ENCODE results near the gene TAPT1. TPM values are rescaled to one million over a fixed set of nuclear protein-coding genes. Genes with fewer than 3 reads are reported as not detected.
"Not testable (repeated sequence)": the region's sequence is repeated elsewhere in the genome, so short reads cannot be mapped to it uniquely, and the experiment has no call there.

TAPT1 gene
- total RNA-seq, 2 donors from 2014 or later = 33.6 to 52.5 TPM

- Mint-ChIP-seq H3K9me3 (no peaks in the 10 kb centered on the region), H3K36me3 (peaks cover 12 to 20% of the 10 kb centered on the region in 2 donors), H3K27ac (peak overlapping the region in 1 of 2 donors; percentile 31)
- no peak for DNase-seq (ENCODE audit: low spot score in 2 of 2)
- ATAC-seq = no peak
Measured at GRCh38 chr4:16168144-16168543, 58.1 kb downstream of the TAPT1 start.

GRCh38 chr4:16165931-16166330 is 60.3 kb downstream of the TAPT1 start:
- DNase-seq (ENCODE audit: low spot score in 2 of 2) (no peak), ATAC-seq (no peak)
- Mint-ChIP-seq H3K27ac (peak overlapping the region; percentile 4 to 6), H3K9me3 (no peaks in the 10 kb centered on the region), H3K36me3 (peaks cover 12 to 20% of the 10 kb centered on the region in 2 donors)

DNA sequence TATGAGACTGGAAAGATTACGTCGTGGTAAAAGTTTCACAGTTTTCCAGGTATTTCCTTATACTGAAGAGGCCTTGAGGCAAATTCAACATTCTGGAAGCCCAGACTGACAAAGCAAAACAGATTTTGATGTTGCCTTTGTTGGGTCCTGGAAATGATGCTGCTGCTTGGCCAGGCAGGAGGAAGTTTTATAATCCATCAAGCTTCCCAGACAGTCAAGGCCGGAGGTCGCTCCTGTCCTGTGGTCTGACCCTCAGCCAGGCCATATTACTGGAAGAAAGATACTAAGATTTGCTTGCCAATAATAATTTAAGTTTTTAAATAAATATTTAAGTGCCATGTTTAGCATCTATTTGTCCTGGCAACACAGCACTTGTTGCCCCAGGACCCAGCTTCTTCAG is 63.4 kb downstream of the TAPT1 start:
- Mint-ChIP-seq H3K27ac (no peak overlapping the region), H3K36me3 (peaks cover 12% of the 10 kb centered on the region in 2 donors), H3K9me3 (no peaks in the 10 kb centered on the region)
- ATAC-seq = no peak
- no peak for DNase-seq (ENCODE audit: low spot score in 2 of 2)

DNA sequence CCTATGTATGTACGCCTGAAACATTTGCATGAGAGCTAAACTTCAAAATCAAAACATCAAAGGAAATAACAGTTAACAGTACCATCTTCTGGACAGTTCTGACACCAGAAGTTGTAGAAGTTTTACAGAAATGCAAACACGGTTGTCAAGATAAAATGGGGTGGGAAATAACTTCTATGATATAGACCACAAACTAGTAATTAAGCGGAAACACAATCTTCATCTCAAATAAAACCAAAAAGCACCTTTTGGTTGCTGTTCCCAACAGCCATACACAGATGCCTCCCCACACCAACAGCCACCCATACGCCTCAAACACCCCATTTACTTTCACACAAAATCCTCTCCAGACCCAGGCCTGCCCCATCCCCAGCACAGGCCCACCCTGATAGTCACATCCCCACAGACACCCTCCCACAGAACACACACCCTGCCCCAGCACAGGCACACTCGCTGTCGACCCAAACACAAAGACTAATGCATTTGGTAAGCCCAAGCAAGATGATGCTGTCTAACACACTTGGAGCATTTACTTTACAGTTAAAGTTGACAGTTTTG is 64.3 kb downstream of the TAPT1 start:
- ATAC-seq (no peak), DNase-seq (ENCODE audit: low spot score in 2 of 2) (no peak)
- H3K27ac Mint-ChIP-seq = peak overlapping the region in 1 of 2 donors; percentile 41
- no peaks in the 10 kb centered on the region for H3K9me3 Mint-ChIP-seq
- peaks cover 12% of the 10 kb centered on the region in 2 donors for H3K36me3 Mint-ChIP-seq

- ATAC-seq (no peak), DNase-seq (ENCODE audit: low spot score in 2 of 2) (no peak)
- peaks cover under 1% of the 10 kb centered on the region in 2 donors for H3K36me3 Mint-ChIP-seq
- H3K27ac Mint-ChIP-seq = no peak overlapping the region
- no peaks in the 10 kb centered on the region for H3K9me3 Mint-ChIP-seq
Measured at GRCh38 chr4:16160457-16160856, 65.8 kb downstream of the TAPT1 start.

GRCh38 chr4:16159286-16159685 is 67.0 kb downstream of the TAPT1 start:
- no peak for ATAC-seq
- no peaks in the 10 kb centered on the region for H3K36me3 Mint-ChIP-seq
- H3K27ac Mint-ChIP-seq = no peak overlapping the region
- H3K9me3 Mint-ChIP-seq = no peaks in the 10 kb centered on the region
- no peak for DNase-seq (ENCODE audit: low spot score in 2 of 2)

DNA sequence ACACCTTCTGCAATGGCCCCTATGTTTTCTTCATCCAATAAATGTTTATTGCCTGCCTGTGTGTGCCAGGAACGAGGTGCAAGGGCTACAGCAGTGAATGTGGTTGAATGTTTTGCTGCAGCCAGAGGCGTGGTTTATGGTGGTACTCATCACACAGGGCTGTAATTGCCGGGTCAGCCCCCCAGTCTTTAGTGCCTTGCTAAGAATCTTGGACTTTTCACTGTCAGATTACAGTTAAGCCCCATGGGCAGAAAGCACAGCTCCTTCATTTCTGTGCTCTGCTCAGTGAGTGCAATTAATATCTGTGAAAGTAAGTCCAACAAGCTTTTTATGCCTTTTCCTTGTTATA is 67.8 kb downstream of the TAPT1 start:
- ATAC-seq (no peak), DNase-seq (ENCODE audit: low spot score in 2 of 2) (no peak)
- peak overlapping the region in 1 of 2 donors; percentile 22 for H3K27ac Mint-ChIP-seq
- no peaks in the 10 kb centered on the region for H3K36me3 Mint-ChIP-seq
- H3K9me3 Mint-ChIP-seq = no peaks in the 10 kb centered on the region

DNA sequence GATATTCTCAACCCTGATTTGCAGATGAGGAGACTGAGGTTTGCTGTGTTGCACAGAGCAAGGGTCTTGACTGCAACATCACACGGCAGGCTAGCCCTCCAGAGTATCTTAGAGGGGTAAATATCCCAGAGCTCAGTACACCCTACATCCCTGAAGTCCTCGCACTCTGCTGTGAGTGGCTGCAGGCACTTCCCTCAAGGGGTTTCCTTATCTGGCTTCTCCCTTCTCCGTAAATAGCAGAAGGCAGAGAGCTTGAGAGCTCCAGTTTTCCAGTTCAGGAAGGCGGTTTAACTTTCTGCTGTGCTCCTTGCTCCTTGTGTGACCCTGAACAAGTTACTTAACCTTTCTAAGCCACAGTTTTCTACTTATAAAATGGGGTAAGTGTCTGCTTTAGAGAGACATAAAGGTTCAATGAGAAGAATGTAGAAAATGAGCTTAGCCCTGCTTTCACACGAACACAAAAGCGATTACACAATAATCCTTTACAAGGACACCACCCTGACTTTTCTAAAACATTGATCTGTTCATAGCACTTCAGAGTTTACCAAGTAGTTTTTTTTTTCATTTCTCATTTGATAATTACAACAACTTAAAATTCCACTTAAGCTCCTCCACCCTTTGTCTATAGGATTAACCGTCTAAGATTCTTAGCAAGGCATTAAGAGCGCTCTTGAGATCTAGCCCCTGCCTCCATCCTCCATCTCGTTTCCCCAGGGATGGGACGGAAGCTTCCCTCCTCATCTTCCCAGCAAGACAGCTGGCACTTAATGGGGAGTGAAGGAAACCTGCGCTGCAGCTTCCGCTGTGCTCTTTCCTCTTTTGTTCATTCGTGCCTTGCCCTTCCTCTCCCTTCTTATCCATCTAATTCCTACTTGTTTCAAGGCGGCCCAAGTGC is 68.4 kb downstream of the TAPT1 start:
- no peak for DNase-seq (ENCODE audit: low spot score in 2 of 2)
- Mint-ChIP-seq H3K9me3 (no peaks in the 10 kb centered on the region), H3K27ac (peak overlapping the region in 1 of 2 donors; percentile 22), H3K36me3 (no peaks in the 10 kb centered on the region)
- ATAC-seq = no peak

DNA sequence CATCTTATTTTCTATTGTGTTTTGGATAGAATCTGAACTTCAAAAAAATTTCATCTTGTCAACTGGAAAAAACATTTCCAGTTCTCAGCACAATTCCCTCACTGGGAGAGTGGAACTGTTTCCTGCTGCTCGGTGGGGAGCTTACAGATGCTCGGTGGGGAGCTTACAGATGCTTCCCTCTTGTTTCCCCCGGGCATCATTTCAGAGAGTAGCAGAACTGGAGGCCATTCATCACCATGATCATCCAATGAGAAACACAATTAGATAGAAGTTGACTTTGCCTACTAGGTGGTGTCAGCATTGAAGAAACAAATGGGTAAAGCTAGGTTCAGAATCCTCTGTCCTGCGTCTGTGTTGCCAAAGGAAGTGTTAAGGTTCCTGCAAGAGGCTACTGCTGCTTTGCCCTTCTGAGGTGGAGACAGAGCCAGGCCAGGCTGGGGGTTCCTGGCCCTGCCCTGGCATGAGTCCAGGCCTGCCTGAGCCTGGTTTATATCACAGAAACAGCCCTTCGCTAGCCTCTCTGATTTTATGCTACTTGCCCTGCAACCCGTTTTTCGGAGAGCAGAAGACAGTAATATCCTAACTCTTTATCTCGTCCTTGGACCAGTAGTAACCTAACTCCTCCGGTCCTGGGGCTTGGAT is 70.6 kb downstream of the TAPT1 start:
- no peaks in the 10 kb centered on the region for H3K9me3 Mint-ChIP-seq
- no peak overlapping the region for H3K27ac Mint-ChIP-seq
- DNase-seq (ENCODE audit: low spot score in 2 of 2) (no peak), ATAC-seq (no peak)
- H3K36me3 Mint-ChIP-seq = no peaks in the 10 kb centered on the region

DNA sequence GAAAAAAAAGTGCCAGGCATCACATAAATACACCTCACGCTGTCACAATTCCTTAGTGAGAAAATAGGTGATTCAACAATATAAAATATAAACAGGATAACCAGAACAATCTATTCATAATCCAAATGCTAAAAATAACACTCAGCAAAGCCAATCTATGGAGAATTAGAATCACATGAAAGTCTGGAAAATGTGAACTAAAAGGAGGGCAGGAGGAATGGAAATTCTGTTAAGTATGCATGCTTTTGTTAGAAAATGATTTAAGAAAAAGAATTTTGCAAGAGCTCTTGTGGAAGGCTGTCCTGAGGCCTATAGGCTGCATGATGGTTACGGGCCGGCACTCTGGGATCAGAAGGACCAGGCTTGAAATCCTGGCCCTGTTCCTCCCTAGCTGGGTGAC is 71.8 kb downstream of the TAPT1 start:
- Mint-ChIP-seq H3K27ac (no peak overlapping the region), H3K36me3 (no peaks in the 10 kb centered on the region), H3K9me3 (no peaks in the 10 kb centered on the region)
- no peak for ATAC-seq
- no peak for DNase-seq (ENCODE audit: low spot score in 2 of 2)

GRCh38 chr4:16150716-16151115 is 75.6 kb downstream of the TAPT1 start:
- no peak for DNase-seq (ENCODE audit: low spot score in 2 of 2)
- peak; percentile 32 to 44 for ATAC-seq
- no peaks in the 10 kb centered on the region for H3K36me3 Mint-ChIP-seq
- peak overlapping the region in 1 of 2 donors; percentile 23 for H3K27ac Mint-ChIP-seq
- peaks cover 0 to 4% of the 10 kb centered on the region in 2 donors for H3K9me3 Mint-ChIP-seq

DNA sequence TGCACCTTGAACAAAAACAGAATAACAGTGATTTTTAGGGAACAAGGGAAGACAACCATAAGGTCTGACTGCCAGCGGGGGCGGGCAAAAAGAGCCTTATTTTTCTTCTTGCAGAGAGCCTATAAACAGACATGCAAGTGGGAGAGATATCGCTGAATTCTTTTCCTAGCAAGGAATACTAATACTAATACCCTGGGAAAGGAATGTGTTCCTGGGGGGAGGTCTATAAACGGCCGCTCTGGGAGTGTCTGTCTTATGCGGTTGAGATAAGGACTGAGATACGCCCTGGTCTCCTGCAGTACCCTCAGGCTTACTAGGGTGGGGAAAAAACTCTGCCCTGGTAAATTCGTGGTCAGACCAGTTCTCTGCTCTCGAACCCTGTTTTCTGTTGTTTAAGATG is 81.4 kb downstream of the TAPT1 start:
- not testable (repeated sequence) for H3K27ac Mint-ChIP-seq; ATAC-seq; DNase-seq (ENCODE audit: low spot score in 2 of 2)
- H3K9me3 Mint-ChIP-seq = peaks cover 5 to 15% of the 10 kb centered on the region in 2 donors
- H3K36me3 Mint-ChIP-seq = peaks cover 0 to 10% of the 10 kb centered on the region in 2 donors

GRCh38 chr4:16142598-16143310 is 83.5 kb downstream of the TAPT1 start:
- H3K36me3 Mint-ChIP-seq = peaks cover 0 to 10% of the 10 kb centered on the region in 2 donors
- H3K9me3 Mint-ChIP-seq = peaks cover 5 to 15% of the 10 kb centered on the region in 2 donors
- DNase-seq (ENCODE audit: low spot score in 2 of 2) (no peak), ATAC-seq (no peak)
- no peak overlapping the region for H3K27ac Mint-ChIP-seq

GRCh38 chr4:16140879-16141249 is 85.4 kb downstream of the TAPT1 start:
- peaks cover 5 to 12% of the 10 kb centered on the region in 2 donors for H3K9me3 Mint-ChIP-seq
- no peak for ATAC-seq
- DNase-seq (ENCODE audit: low spot score in 2 of 2) = no peak
- peaks cover 0 to 10% of the 10 kb centered on the region in 2 donors for H3K36me3 Mint-ChIP-seq
- H3K27ac Mint-ChIP-seq = no peak overlapping the region

GRCh38 chr4:16140231-16140878 is 85.9 kb downstream of the TAPT1 start:
- Mint-ChIP-seq H3K27ac (no peak overlapping the region), H3K9me3 (peaks cover 5 to 11% of the 10 kb centered on the region in 2 donors), H3K36me3 (peaks cover 0 to 10% of the 10 kb centered on the region in 2 donors)
- DNase-seq (ENCODE audit: low spot score in 2 of 2) (no peak), ATAC-seq (no peak)

Measured in activated naive CD4-positive, alpha-beta T cell treated with anti-CD3 and anti-CD28 coated beads, Interleukin-2, amount 50 U/mL, for 72 hours (primary cell).